NOMO-1 (cell line): ENCODE measurements around the gene TSSK6.

Experiments
- DNase-seq, 2 experiments: peaks; one replicate each; lab custom pipeline; 2025; ENCODE audit not compliant: unreplicated experiment in 2 of 2; lab: John Stamatoyannopoulos, UW

TSSK6 gene

DNA sequence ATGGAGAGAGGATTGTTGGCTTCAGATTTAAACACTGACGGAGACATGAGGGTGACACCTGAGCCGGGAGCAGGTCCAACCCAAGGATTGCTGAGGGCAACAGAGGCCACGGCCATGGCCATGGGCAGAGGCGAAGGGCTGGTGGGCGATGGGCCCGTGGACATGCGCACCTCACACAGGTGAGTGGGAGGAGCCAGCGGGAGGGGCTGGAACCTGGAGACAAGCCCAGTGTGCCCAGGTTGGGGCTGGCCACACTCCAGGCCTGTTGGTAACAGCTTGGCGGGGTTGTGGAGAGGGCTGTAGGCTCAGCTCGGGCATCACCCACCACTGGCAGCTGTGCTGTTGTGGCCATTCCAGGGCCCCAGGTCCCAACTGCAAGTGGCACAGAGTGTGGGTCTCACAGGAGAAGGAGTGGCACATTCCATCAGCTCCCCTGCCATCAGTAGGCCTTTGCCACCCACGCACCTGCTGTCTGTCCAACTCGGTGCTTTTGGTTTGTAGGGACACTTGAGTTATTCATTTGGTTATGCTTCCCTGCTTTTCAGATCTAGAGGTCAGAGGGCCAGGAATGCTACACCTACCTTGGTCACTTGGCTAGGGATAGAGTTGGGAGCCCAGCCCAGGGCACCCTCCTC, 49.8 kb downstream of the TSSK6 start:
- no peak for DNase-seq

DNA sequence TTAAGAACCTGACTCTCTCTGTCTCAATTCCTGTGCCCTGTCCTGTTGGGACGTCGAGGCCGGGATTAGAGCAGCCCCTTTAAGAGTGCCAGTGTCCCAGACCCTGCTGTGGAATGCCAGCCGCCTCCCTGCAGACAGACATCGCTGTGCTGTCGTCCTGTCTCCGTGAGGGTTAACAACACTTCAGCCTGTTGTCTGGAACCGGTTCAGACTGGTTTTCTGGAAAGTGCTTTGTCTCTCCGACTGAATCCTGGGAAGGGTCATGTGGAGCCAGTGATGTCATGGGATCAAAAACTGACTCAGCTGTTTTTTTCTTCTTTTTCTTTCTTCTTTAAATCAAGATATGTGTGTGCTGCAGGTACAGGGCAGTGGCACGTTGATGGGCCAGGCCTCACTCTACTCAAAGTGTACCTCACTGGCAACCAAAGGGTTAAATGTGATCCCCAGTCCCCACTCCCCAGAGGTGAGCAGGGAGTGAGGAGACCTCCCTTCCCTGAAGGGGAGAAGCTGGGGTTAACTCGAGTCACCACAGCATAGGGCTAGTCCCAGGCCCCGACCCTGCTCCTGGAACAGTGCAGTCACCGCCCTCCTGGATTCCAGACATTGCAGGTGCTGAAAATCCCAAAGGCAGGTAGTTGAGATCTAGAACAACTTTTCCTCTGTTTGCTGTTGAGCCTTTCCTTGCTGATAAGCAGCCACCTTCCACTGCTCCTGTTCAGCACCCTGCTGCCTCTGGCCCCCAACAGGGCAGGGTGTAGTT, 50.8 kb downstream of the TSSK6 start:
- no peak for DNase-seq
